K562 (cell line): ENCODE measurements around the gene SRRD. TPM values are rescaled to one million over a fixed set of nuclear protein-coding genes. Genes with fewer than 3 reads are reported as not detected.
A peak's percentile ranks its signal among the peaks of the same experiment; 100 is the strongest.

ENCODE experiments used
- CREB1 ChIP-seq, 2 experiments: sonication (generic) in 1 of 2; formaldehyde crosslinking in 1 of 2; IDR thresholded peaks; 2 replicates each; pipeline versions ENCODE4 v1.6.1 to v1.8.0; 2012 to 2022; ENCODE audit warnings: inconsistent platforms in 1 of 2, mild to moderate bottlenecking in 1 of 2, missing genetic modification reagents in 1 of 2, moderate library complexity in 1 of 2
- GTF2E2 ChIP-seq: fragments of 200-800 bp; sonication (Bioruptor generic); IDR thresholded peaks from 2 replicates; pipeline ENCODE4 v1.6.1; 2016; ENCODE audit warnings: missing genetic modification characterization, missing compliant biosample characterization
- MAZ ChIP-seq, 2 experiments: fragments of 450-650 bp in 1 of 2; sonication (generic) in 1 of 2; formaldehyde crosslinking; IDR thresholded peaks in 1 of 2; conservative IDR thresholded peaks in 1 of 2; 2 replicates each; pipeline versions ENCODE4 v1.4.0 to v1.5.0; 2020; ENCODE audit warnings: mild to moderate bottlenecking in 1 of 2, missing genetic modification reagents in 1 of 2
- MEF2D ChIP-seq: conservative IDR thresholded peaks from 2 replicates; pipeline ENCODE4 v1.6.1; 2016; ENCODE audit warnings: low read depth, missing genetic modification characterization, missing compliant biosample characterization
- MTA3 ChIP-seq: fragments of 450-650 bp; formaldehyde crosslinking; IDR thresholded peaks from 2 replicates; pipeline ENCODE4 v1.6.1; 2017; ENCODE audit warnings: mild to moderate bottlenecking, borderline replicate concordance
- MXI1 ChIP-seq: IDR thresholded peaks from 2 replicates; pipeline ENCODE4 v1.6.1; 2011; ENCODE audit warnings: low read depth, mild to moderate bottlenecking, improper control_type of control experiment, low read length
- NRF1 ChIP-seq, 2 experiments: fragments of 450-650 bp; IDR thresholded peaks in 1 of 2; conservative IDR thresholded peaks in 1 of 2; 2 replicates each; pipeline ENCODE4 v1.6.1; 2014; ENCODE audit warnings: mild to moderate bottlenecking in 2 of 2
- PHF21A ChIP-seq: fragments of 450-650 bp; IDR thresholded peaks from 2 replicates; pipeline ENCODE4 v1.6.1; 2017; ENCODE audit warnings: low read depth, borderline replicate concordance
- POLR2G ChIP-seq: fragments of 200-400 bp; formaldehyde crosslinking; IDR thresholded peaks from 2 replicates; pipeline ENCODE4 v1.6.1; 2017; ENCODE audit warnings: low read depth, mild to moderate bottlenecking, antibody characterized with exemption, low read length, moderate library complexity
- TBP ChIP-seq: optimal IDR thresholded peaks from 2 replicates; pipeline ENCODE3; 2011; ENCODE audit warnings: low read depth, low read length, improper control_type of control experiment
- TOE1 ChIP-seq, 2 experiments: fragments of 450-650 bp in 1 of 2; sonication (generic) in 1 of 2; formaldehyde crosslinking in 1 of 2; IDR thresholded peaks; 2 replicates each; pipeline versions ENCODE4 v1.7.1 to v1.8.0; 2016 to 2022; ENCODE audit warnings: borderline replicate concordance in 2 of 2, mild to moderate bottlenecking in 2 of 2, antibody characterized with exemption in 1 of 2, inconsistent platforms in 1 of 2, low read depth in 1 of 2, missing genetic modification reagents in 1 of 2, moderate library complexity in 1 of 2
- ZNF717 ChIP-seq: fragments of 250-450 bp; sonication (Bioruptor Pico); IDR thresholded peaks from 2 replicates; pipeline ENCODE4 v1.5.0; 2021
- ZZZ3 ChIP-seq: fragments of 450-650 bp; IDR thresholded peaks from 2 replicates; pipeline ENCODE4 v1.6.1; 2016; ENCODE audit warnings: antibody characterized with exemption, mild to moderate bottlenecking, moderate library complexity
- polyA plus RNA-seq, 8 experiments: library from polyadenylated mRNA; depleted of rRNA in 4 of 8; stranded (reverse) in 5 of 8; unstranded in 3 of 8; fragments of >200 nt; fragmentation: Nextera tagmentation in 2 of 8; fragmentation: Illumina TruSeq in 1 of 8; extraction: Ambion mirVana in 2 of 8; extraction: Trizol in 1 of 8; gene quantifications; 2 replicates each; pipeline versions ENCODE4 v1.2.1 to v1.2.3, GENCODE V29; 2011 to 2014; ENCODE audit warnings: inconsistent platforms in 1 of 8, missing spikeins in 1 of 8
- total RNA-seq, 7 experiments: library from RNA; depleted of rRNA in 6 of 7; stranded (reverse); fragments of >200 nt in 6 of 7; fragmentation: Illumina TruSeq in 2 of 7; extraction: Trizol in 2 of 7; gene quantifications; 2 replicates each; pipeline versions ENCODE4 v1.2.1 to v1.2.3, GENCODE V29; 2011 to 2021; ENCODE audit warnings: low replicate concordance in 1 of 7
- TF ChIP-seq, protein P1 (sequence below): fragments of 200-400 bp; formaldehyde crosslinking; IDR thresholded peaks from 2 replicates; pipeline ENCODE4 v1.6.1; 2017; ENCODE audit warnings: mild to moderate bottlenecking, low read depth, low read length, moderate library complexity
- TF ChIP-seq, protein P2 (sequence below): fragments of 450-650 bp; formaldehyde crosslinking; conservative IDR thresholded peaks from 2 replicates; pipeline ENCODE4 v1.4.0; 2022; ENCODE audit warnings: mild to moderate bottlenecking, missing genetic modification characterization
- TF ChIP-seq, protein P3 (sequence below): fragments of 250-450 bp; sonication (Bioruptor Pico); IDR thresholded peaks from 2 replicates; pipeline ENCODE4 v1.4.0; 2020
- TF ChIP-seq, protein P4 (sequence below): fragments of 450-650 bp; IDR thresholded peaks from 2 replicates; pipeline ENCODE4 v1.6.1; 2016
- TF ChIP-seq, protein P5 (sequence below): fragments of 250-450 bp; sonication (Bioruptor Pico); IDR thresholded peaks from 2 replicates; pipeline ENCODE4 v1.4.0; 2020; ENCODE audit warnings: borderline replicate concordance

Gene SRRD
- total and polyA plus RNA-seq, 9 of the 15 experiments (the other 6 are each of a cell fraction or from before 2014, with no cell fraction given) = 4.9 to 59.4 (median 34.4) TPM

DNA sequence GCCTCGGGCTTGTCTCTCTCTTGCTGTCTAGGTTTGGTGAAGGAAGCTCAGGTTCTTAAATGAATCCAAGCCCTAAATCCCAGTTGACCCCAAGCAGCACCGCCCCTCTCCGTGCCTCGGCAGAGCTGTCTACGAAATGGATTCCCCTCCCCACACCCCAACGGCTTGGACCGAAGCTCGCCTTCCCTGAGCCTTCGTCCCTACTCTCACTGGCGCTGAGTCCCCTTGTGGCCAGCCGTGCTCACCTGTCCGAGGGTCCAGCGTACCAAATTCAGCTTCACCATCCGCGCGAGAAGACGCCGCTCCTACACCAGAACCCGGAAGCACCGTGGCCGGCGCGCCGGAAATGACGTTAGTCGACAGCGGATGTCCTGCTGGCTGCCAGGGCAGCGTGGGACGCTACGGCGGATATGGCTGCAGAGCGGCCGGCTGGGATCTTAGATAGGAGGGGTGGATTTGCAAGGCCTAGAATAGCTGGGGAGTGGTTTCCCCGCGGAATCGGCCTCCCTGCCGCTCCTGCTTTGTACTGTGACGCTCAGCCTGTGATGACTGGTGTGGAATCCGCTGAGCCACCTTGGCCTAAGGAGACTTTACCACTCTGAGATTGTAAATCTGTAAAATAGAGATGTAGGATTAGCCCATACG, 28.6 kb downstream of the SRRD start, which contains the start of gene TFIP11 (continued):
- TF ChIP-seq, protein P1, sequence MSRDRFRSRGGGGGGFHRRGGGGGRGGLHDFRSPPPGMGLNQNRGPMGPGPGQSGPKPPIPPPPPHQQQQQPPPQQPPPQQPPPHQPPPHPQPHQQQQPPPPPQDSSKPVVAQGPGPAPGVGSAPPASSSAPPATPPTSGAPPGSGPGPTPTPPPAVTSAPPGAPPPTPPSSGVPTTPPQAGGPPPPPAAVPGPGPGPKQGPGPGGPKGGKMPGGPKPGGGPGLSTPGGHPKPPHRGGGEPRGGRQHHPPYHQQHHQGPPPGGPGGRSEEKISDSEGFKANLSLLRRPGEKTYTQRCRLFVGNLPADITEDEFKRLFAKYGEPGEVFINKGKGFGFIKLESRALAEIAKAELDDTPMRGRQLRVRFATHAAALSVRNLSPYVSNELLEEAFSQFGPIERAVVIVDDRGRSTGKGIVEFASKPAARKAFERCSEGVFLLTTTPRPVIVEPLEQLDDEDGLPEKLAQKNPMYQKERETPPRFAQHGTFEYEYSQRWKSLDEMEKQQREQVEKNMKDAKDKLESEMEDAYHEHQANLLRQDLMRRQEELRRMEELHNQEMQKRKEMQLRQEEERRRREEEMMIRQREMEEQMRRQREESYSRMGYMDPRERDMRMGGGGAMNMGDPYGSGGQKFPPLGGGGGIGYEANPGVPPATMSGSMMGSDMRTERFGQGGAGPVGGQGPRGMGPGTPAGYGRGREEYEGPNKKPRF = no peak
- TF ChIP-seq, protein P2, sequence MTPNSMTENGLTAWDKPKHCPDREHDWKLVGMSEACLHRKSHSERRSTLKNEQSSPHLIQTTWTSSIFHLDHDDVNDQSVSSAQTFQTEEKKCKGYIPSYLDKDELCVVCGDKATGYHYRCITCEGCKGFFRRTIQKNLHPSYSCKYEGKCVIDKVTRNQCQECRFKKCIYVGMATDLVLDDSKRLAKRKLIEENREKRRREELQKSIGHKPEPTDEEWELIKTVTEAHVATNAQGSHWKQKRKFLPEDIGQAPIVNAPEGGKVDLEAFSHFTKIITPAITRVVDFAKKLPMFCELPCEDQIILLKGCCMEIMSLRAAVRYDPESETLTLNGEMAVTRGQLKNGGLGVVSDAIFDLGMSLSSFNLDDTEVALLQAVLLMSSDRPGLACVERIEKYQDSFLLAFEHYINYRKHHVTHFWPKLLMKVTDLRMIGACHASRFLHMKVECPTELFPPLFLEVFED = no peak
- TF ChIP-seq, protein P3, sequence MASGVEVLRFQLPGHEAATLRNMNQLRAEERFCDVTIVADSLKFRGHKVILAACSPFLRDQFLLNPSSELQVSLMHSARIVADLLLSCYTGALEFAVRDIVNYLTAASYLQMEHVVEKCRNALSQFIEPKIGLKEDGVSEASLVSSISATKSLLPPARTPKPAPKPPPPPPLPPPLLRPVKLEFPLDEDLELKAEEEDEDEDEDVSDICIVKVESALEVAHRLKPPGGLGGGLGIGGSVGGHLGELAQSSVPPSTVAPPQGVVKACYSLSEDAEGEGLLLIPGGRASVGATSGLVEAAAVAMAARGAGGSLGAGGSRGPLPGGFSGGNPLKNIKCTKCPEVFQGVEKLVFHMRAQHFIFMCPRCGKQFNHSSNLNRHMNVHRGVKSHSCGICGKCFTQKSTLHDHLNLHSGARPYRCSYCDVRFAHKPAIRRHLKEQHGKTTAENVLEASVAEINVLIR (CRISPR knock-in tag) = peak; percentile 88
- TF ChIP-seq TBP = peak; percentile 47
- TF ChIP-seq MXI1 = peak; percentile 80
- no peak for TF ChIP-seq ZZZ3
- TF ChIP-seq GTF2E2 = no peak
- peak; percentile 13; the same call in 1 of the 2 replicates for TF ChIP-seq TOE1 (IDR thresholded peaks at IDR 0.05; ENCODE audit: borderline replicate concordance)
- TF ChIP-seq TOE1 (CRISPR knock-in tag; IDR thresholded peaks at IDR 0.05; ENCODE audit: borderline replicate concordance, low read depth) = no peak
- TF ChIP-seq, protein P4, sequence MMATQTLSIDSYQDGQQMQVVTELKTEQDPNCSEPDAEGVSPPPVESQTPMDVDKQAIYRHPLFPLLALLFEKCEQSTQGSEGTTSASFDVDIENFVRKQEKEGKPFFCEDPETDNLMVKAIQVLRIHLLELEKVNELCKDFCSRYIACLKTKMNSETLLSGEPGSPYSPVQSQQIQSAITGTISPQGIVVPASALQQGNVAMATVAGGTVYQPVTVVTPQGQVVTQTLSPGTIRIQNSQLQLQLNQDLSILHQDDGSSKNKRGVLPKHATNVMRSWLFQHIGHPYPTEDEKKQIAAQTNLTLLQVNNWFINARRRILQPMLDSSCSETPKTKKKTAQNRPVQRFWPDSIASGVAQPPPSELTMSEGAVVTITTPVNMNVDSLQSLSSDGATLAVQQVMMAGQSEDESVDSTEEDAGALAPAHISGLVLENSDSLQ = peak; percentile 38; the same call in 1 of the 2 replicates
- TF ChIP-seq MTA3 = peak; percentile 53; the same call in 1 of the 2 replicates
- 0 out of 2 replicates have a peak, but pooled peaks have one; percentile 10 for TF ChIP-seq PHF21A
- TF ChIP-seq MEF2D (tag) = no peak
- TF ChIP-seq, protein P5, sequence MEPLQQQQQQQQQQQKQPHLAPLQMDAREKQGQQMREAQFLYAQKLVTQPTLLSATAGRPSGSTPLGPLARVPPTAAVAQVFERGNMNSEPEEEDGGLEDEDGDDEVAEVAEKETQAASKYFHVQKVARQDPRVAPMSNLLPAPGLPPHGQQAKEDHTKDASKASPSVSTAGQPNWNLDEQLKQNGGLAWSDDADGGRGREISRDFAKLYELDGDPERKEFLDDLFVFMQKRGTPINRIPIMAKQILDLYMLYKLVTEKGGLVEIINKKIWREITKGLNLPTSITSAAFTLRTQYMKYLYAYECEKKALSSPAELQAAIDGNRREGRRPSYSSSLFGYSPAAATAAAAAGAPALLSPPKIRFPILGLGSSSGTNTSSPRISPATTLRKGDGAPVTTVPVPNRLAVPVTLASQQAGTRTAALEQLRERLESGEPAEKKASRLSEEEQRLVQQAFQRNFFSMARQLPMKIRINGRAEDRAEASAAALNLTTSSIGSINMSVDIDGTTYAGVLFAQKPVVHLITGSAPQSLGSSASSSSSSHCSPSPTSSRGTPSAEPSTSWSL (CRISPR knock-in tag) = no peak
- TF ChIP-seq POLR2G = peak; percentile 84
- TF ChIP-seq NRF1 (conservative IDR thresholded peaks at IDR 0.05 in 1 of 2, IDR thresholded peaks at IDR 0.05 in 1 of 2) = peak in 1 of 2 experiments; percentile 44; a peak in 3 of 4 replicates
- no peak for TF ChIP-seq ZNF717 (CRISPR knock-in tag)
- TF ChIP-seq MAZ (CRISPR knock-in tag; conservative IDR thresholded peaks at IDR 0.05 in 1 of 2, IDR thresholded peaks at IDR 0.05 in 1 of 2) = peak in 1 of 2 experiments; percentile 38; a peak in 1 of 4 replicates
- peak; percentile 92 for TF ChIP-seq CREB1 (IDR thresholded peaks at IDR 0.05)
- TF ChIP-seq CREB1 (CRISPR knock-in tag; IDR thresholded peaks at IDR 0.05) = peak; percentile 96
